ENCODE measurements around the gene UBE2O. TPM values are rescaled to one million over a fixed set of nuclear protein-coding genes. Genes with fewer than 3 reads are reported as not detected.

Gene UBE2O
- polyA plus RNA-seq, 1 of the 3 experiments (the other 2 are of a cell fraction), result 25.4 TPM

- TF ChIP-seq REST (IDR thresholded peaks at IDR 0.05; ENCODE audit: low read depth, low read length) (no peak), GABPA (IDR thresholded peaks at IDR 0.05; ENCODE audit: low read depth) (no peak), USF2 (IDR thresholded peaks at IDR 0.05; ENCODE audit: borderline replicate concordance, low read depth, low read length) (no peak)
Observed at GRCh38 chr17:76404256-76404655, 48.7 kb downstream of the UBE2O start (continued).

- Histone ChIP-seq H3K9me2 (no peaks in the 10 kb centered on the region), H3K9ac (no peak overlapping the region), H2AFZ (ENCODE audit: low read depth) (no peak overlapping the region), H3K4me1 (ENCODE audit: control insufficient read depth in 1 of 2, insufficient read depth in 2 of 2, low read depth in 1 of 2, low read length in 1 of 2) (peaks cover 0 to 18% of the 10 kb centered on the region in 2 experiments; a peak in 2 of 4 replicates), H4K20me1 (ENCODE audit: insufficient read depth) (peaks cover 19% of the 10 kb centered on the region), H3K27ac (ENCODE audit: low read depth in 2 of 2, low read length in 1 of 2) (no peak overlapping the region), H3K4me2 (no peak overlapping the region), H3K36me3 (replicated peaks in 1 of 2; ENCODE audit: control insufficient read depth in 1 of 2, insufficient read depth in 2 of 2, low read length in 1 of 2) (peaks cover 39 to 66% of the 10 kb centered on the region in 2 experiments), H3K4me3 (ENCODE audit: low read depth in 2 of 2, low read length in 1 of 2) (no peak overlapping the region), H3K9me3 (no peaks in the 10 kb centered on the region), H3K27me3 (ENCODE audit: insufficient read depth) (no peaks in the 10 kb centered on the region), H3F3A (replicated peaks; ENCODE audit: insufficient read depth) (no peaks in the 10 kb centered on the region), H3K79me2 (ENCODE audit: insufficient read depth) (peaks cover 10% of the 10 kb centered on the region; the same call in 1 of the 2 replicates)
- 84% methylated on average over 5 of the region's 5 CpGs for WGBS (ENCODE audit: low lambda C conversion rate)
- ChIA-PET CTCF (interaction anchor here (0.8 to 14.7 kb wide), 4 partner anchors 17 to 123 kb away, joined by 3 to 186 read pairs (median 16); partner anchors contain the start of gene SPHK1), POLR2A (no interaction called here)
- TF ChIP-seq TCF12 (IDR thresholded peaks at IDR 0.05), result no peak
- TF ChIP-seq TAF1 (IDR thresholded peaks at IDR 0.05; ENCODE audit: borderline replicate concordance, low read depth, low read length), result no peak
- TF ChIP-seq, protein P1, sequence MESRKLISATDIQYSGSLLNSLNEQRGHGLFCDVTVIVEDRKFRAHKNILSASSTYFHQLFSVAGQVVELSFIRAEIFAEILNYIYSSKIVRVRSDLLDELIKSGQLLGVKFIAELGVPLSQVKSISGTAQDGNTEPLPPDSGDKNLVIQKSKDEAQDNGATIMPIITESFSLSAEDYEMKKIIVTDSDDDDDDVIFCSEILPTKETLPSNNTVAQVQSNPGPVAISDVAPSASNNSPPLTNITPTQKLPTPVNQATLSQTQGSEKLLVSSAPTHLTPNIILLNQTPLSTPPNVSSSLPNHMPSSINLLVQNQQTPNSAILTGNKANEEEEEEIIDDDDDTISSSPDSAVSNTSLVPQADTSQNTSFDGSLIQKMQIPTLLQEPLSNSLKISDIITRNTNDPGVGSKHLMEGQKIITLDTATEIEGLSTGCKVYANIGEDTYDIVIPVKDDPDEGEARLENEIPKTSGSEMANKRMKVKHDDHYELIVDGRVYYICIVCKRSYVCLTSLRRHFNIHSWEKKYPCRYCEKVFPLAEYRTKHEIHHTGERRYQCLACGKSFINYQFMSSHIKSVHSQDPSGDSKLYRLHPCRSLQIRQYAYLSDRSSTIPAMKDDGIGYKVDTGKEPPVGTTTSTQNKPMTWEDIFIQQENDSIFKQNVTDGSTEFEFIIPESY (IDR thresholded peaks at IDR 0.05; ENCODE audit: borderline replicate concordance, low read depth), result no peak
- no peak for TF ChIP-seq USF2 (IDR thresholded peaks at IDR 0.05; ENCODE audit: borderline replicate concordance, low read depth, low read length)
- DNase-seq, result no peak
Observed at GRCh38 chr17:76402711-76403110, 50.2 kb downstream of the UBE2O start.

Data from SK-N-SH (cell line).